GM10266 (cell line): ENCODE measurements around the gene NAPB.

Experiments used
- DNase-seq: peaks from one replicate; pipeline ENCODE4 v3.0.0; 2012; ENCODE audit errors: extremely low spot score
- TF ChIP-seq, protein P1 (sequence below): IDR thresholded peaks from 2 replicates; pipeline ENCODE4 v1.5.1; 2012; ENCODE audit warnings: mild to moderate bottlenecking, low read depth; ENCODE audit not compliant: control insufficient read depth, insufficient read depth; ENCODE audit errors: missing control alignments

NAPB gene

GRCh38 chr20:23413862-23414422, 7.3 kb downstream of the NAPB start:
- DNase-seq = no peak
- TF ChIP-seq, protein P1, sequence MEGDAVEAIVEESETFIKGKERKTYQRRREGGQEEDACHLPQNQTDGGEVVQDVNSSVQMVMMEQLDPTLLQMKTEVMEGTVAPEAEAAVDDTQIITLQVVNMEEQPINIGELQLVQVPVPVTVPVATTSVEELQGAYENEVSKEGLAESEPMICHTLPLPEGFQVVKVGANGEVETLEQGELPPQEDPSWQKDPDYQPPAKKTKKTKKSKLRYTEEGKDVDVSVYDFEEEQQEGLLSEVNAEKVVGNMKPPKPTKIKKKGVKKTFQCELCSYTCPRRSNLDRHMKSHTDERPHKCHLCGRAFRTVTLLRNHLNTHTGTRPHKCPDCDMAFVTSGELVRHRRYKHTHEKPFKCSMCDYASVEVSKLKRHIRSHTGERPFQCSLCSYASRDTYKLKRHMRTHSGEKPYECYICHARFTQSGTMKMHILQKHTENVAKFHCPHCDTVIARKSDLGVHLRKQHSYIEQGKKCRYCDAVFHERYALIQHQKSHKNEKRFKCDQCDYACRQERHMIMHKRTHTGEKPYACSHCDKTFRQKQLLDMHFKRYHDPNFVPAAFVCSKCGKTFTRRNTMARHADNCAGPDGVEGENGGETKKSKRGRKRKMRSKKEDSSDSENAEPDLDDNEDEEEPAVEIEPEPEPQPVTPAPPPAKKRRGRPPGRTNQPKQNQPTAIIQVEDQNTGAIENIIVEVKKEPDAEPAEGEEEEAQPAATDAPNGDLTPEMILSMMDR = no peak

DNA sequence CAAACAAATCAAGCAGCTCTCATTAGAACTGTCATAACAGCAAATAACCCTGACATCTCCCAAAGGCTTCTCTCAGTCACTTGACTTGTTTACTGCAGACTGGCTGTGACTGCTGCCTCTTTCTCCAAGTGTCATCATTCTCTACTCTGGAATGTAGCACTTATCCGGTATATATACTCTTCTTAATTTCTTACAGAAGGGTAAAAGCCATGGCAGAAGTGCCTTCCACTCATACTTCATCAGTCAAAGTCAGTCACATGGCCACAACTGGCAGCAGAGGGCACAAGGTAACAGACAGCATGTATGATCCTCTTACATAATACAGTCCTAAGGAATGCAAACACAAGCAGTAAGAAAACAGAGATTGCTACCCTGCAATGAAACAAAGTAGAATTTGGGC, 9.3 kb downstream of the NAPB start:
- no peak for DNase-seq
- TF ChIP-seq, protein P1 = no peak

GRCh38 chr20:23410916-23411695, 10.2 kb downstream of the NAPB start:
- no peak for DNase-seq
- TF ChIP-seq, protein P1 = no peak

DNA sequence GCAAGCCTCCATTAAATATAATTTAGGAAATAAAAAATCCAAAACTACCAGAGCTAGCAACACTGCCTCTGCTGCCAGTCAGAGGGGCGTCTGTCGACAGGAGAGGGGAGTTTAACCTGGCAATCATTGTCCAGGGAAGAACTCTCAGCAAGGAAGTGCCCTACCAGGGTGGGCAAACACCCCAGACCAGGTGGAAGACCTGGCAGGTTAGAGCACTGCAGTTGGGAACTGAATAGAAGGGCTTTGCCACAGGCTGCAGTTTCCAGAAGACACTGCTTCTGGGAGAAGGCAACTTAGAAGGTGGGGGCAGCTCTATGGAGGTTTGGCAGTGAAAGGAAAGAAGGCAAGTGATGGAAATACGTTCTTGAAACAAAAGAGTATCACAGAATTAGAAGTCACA, 11.5 kb downstream of the NAPB start:
- DNase-seq = no peak

GRCh38 chr20:23408957-23409356, 12.3 kb downstream of the NAPB start:
- TF ChIP-seq, protein P1 = no peak
- DNase-seq = no peak

More for the DNA sequence above, 11.5 kb downstream of the NAPB start:
- TF ChIP-seq, protein P1 = no peak

GRCh38 chr20:23407781-23408464, 13.4 kb downstream of the NAPB start:
- TF ChIP-seq, protein P1 = no peak
- peak; percentile 58 for DNase-seq

DNA sequence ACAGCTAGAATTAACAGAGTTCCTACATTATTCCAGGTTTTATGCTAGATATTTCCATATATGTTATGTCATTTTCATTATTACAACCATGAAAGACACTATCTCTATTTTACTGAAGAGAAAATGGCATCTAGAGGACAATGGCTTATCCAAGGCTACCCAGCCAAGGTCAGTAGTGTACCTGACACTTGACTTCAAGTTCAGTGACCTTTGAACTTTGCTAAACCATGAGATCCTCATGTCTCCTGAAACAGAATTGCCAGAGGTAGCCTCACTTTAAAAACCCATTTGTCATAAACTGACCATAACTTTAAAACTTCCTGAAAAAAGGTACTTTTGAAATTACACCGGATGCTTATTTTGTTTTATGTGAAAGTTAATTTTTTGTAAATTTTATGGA, 14.4 kb downstream of the NAPB start:
- TF ChIP-seq, protein P1 = no peak
- DNase-seq = no peak
